Left renal pelvis (tissue), 4 donors: ENCODE measurements around the gene RIF1. TPM values are rescaled to one million over a fixed set of nuclear protein-coding genes. Genes with fewer than 3 reads are reported as not detected.

Experiments used
- DNase-seq, 4 donors: peaks; one replicate each; pipeline ENCODE4 v3.0.0-alpha.2; 2013; ENCODE audit warnings: low read depth in 4 of 4, low spot score in 3 of 4
- polyA plus RNA-seq, 4 donors: library from polyadenylated mRNA; unstranded; fragments of 120-200 nt; gene quantifications; one replicate each; pipeline ENCODE4 v1.2.1, GENCODE V29; 2013; ENCODE audit not compliant: insufficient read length in 4 of 4

The RIF1 gene
- 10 to 100 TPM; 35.0 to 46.6 (median 41.2) TPM for polyA plus RNA-seq

- DNase-seq, result peak; percentile 79 to 84 (median 82)
Observed at GRCh38 chr2:151409601-151410484, at the start of gene RIF1. Gene RIF1 (plus strand): TSS chr2:151409902. CDS start chr2:151410424, 522 bp downstream.

- DNase-seq, result no peak
Observed at GRCh38 chr2:151361674-151362370, 47.9 kb upstream of the RIF1 start.

- DNase-seq, result no peak
Observed at GRCh38 chr2:151363709-151364108, 46.0 kb upstream of the RIF1 start.

GRCh38 chr2:151367571-151367970, 42.1 kb upstream of the RIF1 start:
- DNase-seq, result no peak

- peak in 1 of 4 donors; percentile 35 for DNase-seq
Observed at GRCh38 chr2:151374436-151374835, 35.3 kb upstream of the RIF1 start.

- DNase-seq, result no peak
Observed at GRCh38 chr2:151379169-151379568, 30.5 kb upstream of the RIF1 start.

GRCh38 chr2:151380580-151381235, 29.0 kb upstream of the RIF1 start:
- no peak for DNase-seq

GRCh38 chr2:151381266-151381665, 28.4 kb upstream of the RIF1 start:
- no peak for DNase-seq

GRCh38 chr2:151388011-151388410, 21.7 kb upstream of the RIF1 start:
- DNase-seq, result no peak

GRCh38 chr2:151391436-151391835, 18.3 kb upstream of the RIF1 start:
- no peak for DNase-seq

GRCh38 chr2:151394509-151394908, 15.2 kb upstream of the RIF1 start:
- no peak for DNase-seq

GRCh38 chr2:151395509-151396374, 14.0 kb upstream of the RIF1 start:
- DNase-seq, result no peak

- DNase-seq, result no peak
Observed at GRCh38 chr2:151399981-151400380, 9.7 kb upstream of the RIF1 start.

- DNase-seq, result no peak
Observed at GRCh38 chr2:151401149-151401548, 8.6 kb upstream of the RIF1 start.

- DNase-seq, result no peak
Observed at GRCh38 chr2:151403914-151404313, 5.8 kb upstream of the RIF1 start.

- no peak for DNase-seq
Observed at GRCh38 chr2:151405376-151405775, 4.3 kb upstream of the RIF1 start.

- no peak for DNase-seq
Observed at GRCh38 chr2:151407281-151407680, 2.4 kb upstream of the RIF1 start.

GRCh38 chr2:151408788-151409600, 708 bp upstream of the RIF1 start:
- DNase-seq, result no peak

- peak in 2 of 4 donors; percentile 14 to 35 for DNase-seq
Observed at GRCh38 chr2:151410485-151410834, 758 bp downstream of the RIF1 start.

- no peak for DNase-seq
Observed at GRCh38 chr2:151417650-151418049, 7.9 kb downstream of the RIF1 start.
